ENCODE results near the gene SHPK. TPM values are rescaled to one million over a fixed set of nuclear protein-coding genes. Genes with fewer than 3 reads are reported as not detected.

Gene SHPK
- total RNA-seq, result 10 to 100 TPM in 1 of 2 donors, 1 to 10 TPM in 1; 8.5 to 13.6 TPM

- Mint-ChIP-seq H3K9me3 (no peaks in the 10 kb centered on the region), H3K36me3 (no peaks in the 10 kb centered on the region), H3K27ac (peak within 1 kb of the TSS; percentile 94 to 99)
- ATAC-seq, result peak; percentile 95 to 97
- DNase-seq (ENCODE audit: low spot score in 2 of 2), result peak; percentile 96 to 97
Observed at GRCh38 chr17:3636154-3636907, at the start of gene SHPK, which contains the start of gene CTNS. Gene SHPK, minus strand, starts transcription at chr17:3636250. Its CDS starts 31 bp downstream, at chr17:3636219. Gene CTNS, plus strand, starts transcription at chr17:3636760. Its CDS starts 3,447 bp downstream, at chr17:3640207.

GRCh38 chr17:3685174-3685573 is 49.1 kb upstream of the SHPK start:
- no peak for DNase-seq (ENCODE audit: low spot score in 2 of 2)
- H3K27ac Mint-ChIP-seq, result peak overlapping the region in 1 of 2 donors; percentile 29
- peaks cover 0 to 8% of the 10 kb centered on the region in 2 donors for H3K36me3 Mint-ChIP-seq
- ATAC-seq, result no peak
- H3K9me3 Mint-ChIP-seq, result no peaks in the 10 kb centered on the region

- ATAC-seq, result peak; percentile 85 to 88
- peaks cover 0 to 8% of the 10 kb centered on the region in 2 donors for H3K36me3 Mint-ChIP-seq
- no peaks in the 10 kb centered on the region for H3K9me3 Mint-ChIP-seq
- H3K27ac Mint-ChIP-seq, result peak overlapping the region; percentile 78 to 86
- DNase-seq (ENCODE audit: low spot score in 2 of 2), result peak in 1 of 2 donors; percentile 73
Observed at GRCh38 chr17:3683054-3683511, 47.0 kb upstream of the SHPK start.

- Mint-ChIP-seq H3K9me3 (no peaks in the 10 kb centered on the region), H3K27ac (peak overlapping the region; percentile 72 to 86), H3K36me3 (peaks cover 0 to 8% of the 10 kb centered on the region in 2 donors)
- DNase-seq (ENCODE audit: low spot score in 2 of 2), result no peak
- no peak for ATAC-seq
Observed at GRCh38 chr17:3682033-3682432, 46.0 kb upstream of the SHPK start.

- DNase-seq (ENCODE audit: low spot score in 2 of 2) (no peak), ATAC-seq (no peak)
- H3K27ac Mint-ChIP-seq, result peak overlapping the region; percentile 53 to 72
- H3K9me3 Mint-ChIP-seq, result no peaks in the 10 kb centered on the region
- H3K36me3 Mint-ChIP-seq, result peaks cover 0 to 8% of the 10 kb centered on the region in 2 donors
Observed at GRCh38 chr17:3681565-3681964, 45.5 kb upstream of the SHPK start.

- H3K27ac Mint-ChIP-seq, result no peak overlapping the region
- peaks cover 0 to 8% of the 10 kb centered on the region in 2 donors for H3K36me3 Mint-ChIP-seq
- ATAC-seq (no peak), DNase-seq (ENCODE audit: low spot score in 2 of 2) (no peak)
- H3K9me3 Mint-ChIP-seq, result no peaks in the 10 kb centered on the region
Observed at GRCh38 chr17:3681057-3681456, 45.0 kb upstream of the SHPK start.

GRCh38 chr17:3679531-3680126 is 43.6 kb upstream of the SHPK start:
- peaks cover 0 to 8% of the 10 kb centered on the region in 2 donors for H3K36me3 Mint-ChIP-seq
- no peak for ATAC-seq
- no peaks in the 10 kb centered on the region for H3K9me3 Mint-ChIP-seq
- DNase-seq (ENCODE audit: low spot score in 2 of 2), result no peak
- H3K27ac Mint-ChIP-seq, result no peak overlapping the region

GRCh38 chr17:3678821-3679530 is 42.9 kb upstream of the SHPK start:
- no peak for ATAC-seq
- Mint-ChIP-seq H3K36me3 (peaks cover 0 to 8% of the 10 kb centered on the region in 2 donors), H3K27ac (no peak overlapping the region), H3K9me3 (no peaks in the 10 kb centered on the region)
- no peak for DNase-seq (ENCODE audit: low spot score in 2 of 2)

GRCh38 chr17:3678095-3678820 is 42.2 kb upstream of the SHPK start:
- peaks cover 0 to 8% of the 10 kb centered on the region in 2 donors for H3K36me3 Mint-ChIP-seq
- peak overlapping the region in 1 of 2 donors; percentile 70 for H3K27ac Mint-ChIP-seq
- no peak for ATAC-seq
- H3K9me3 Mint-ChIP-seq, result no peaks in the 10 kb centered on the region
- no peak for DNase-seq (ENCODE audit: low spot score in 2 of 2)

GRCh38 chr17:3675886-3676285 is 39.8 kb upstream of the SHPK start:
- H3K27ac Mint-ChIP-seq, result peak overlapping the region in 1 of 2 donors; percentile 6

GRCh38 chr17:3672571-3672970 is 36.5 kb upstream of the SHPK start:
- no peak for DNase-seq (ENCODE audit: low spot score in 2 of 2)
- peak overlapping the region in 1 of 2 donors; percentile 39 for H3K27ac Mint-ChIP-seq
- H3K9me3 Mint-ChIP-seq, result no peaks in the 10 kb centered on the region
- H3K36me3 Mint-ChIP-seq, result peaks cover 7% of the 10 kb centered on the region in 2 donors
- no peak for ATAC-seq

More at GRCh38 chr17:3675886-3676285, 39.8 kb upstream of the SHPK start:
- Mint-ChIP-seq H3K36me3 (no peaks in the 10 kb centered on the region), H3K9me3 (no peaks in the 10 kb centered on the region)
- ATAC-seq (no peak), DNase-seq (ENCODE audit: low spot score in 2 of 2) (no peak)

- Mint-ChIP-seq H3K27ac (peak overlapping the region; percentile 93 to 96), H3K36me3 (peaks cover 7% of the 10 kb centered on the region in 2 donors), H3K9me3 (no peaks in the 10 kb centered on the region)
- no peak for ATAC-seq
- DNase-seq (ENCODE audit: low spot score in 2 of 2), result no peak
Observed at GRCh38 chr17:3669548-3669947, 33.5 kb upstream of the SHPK start.

GRCh38 chr17:3669085-3669347 is 33.0 kb upstream of the SHPK start:
- peaks cover 7% of the 10 kb centered on the region in 2 donors for H3K36me3 Mint-ChIP-seq
- no peak for ATAC-seq
- DNase-seq (ENCODE audit: low spot score in 2 of 2), result no peak
- no peaks in the 10 kb centered on the region for H3K9me3 Mint-ChIP-seq
- H3K27ac Mint-ChIP-seq, result peak overlapping the region; percentile 93 to 96

- ATAC-seq (peak; percentile 94 to 98), DNase-seq (ENCODE audit: low spot score in 2 of 2) (peak; percentile 100)
- Mint-ChIP-seq H3K36me3 (peaks cover 7% of the 10 kb centered on the region in 2 donors), H3K27ac (peak within 1 kb of the TSS; percentile 93 to 96), H3K9me3 (no peaks in the 10 kb centered on the region)
Observed at GRCh38 chr17:3668279-3669084, 32.4 kb upstream of the SHPK start, which contains the start of the genes EMC6 and TAX1BP3. Gene EMC6, plus strand, starts transcription at chr17:3668812. Its CDS starts 335 bp downstream, at chr17:3669147. Gene TAX1BP3, minus strand, starts transcription at chr17:3668578. Its CDS starts 52 bp downstream, at chr17:3668526.

GRCh38 chr17:3667366-3668278 is 31.6 kb upstream of the SHPK start:
- Mint-ChIP-seq H3K9me3 (no peaks in the 10 kb centered on the region), H3K27ac (peak overlapping the region in 1 of 2 donors; percentile 93), H3K36me3 (peaks cover 7% of the 10 kb centered on the region in 2 donors)
- DNase-seq (ENCODE audit: low spot score in 2 of 2) (no peak), ATAC-seq (peak; percentile 10 to 21)

Data from activated naive CD4-positive, alpha-beta T cell treated with anti-CD3 and anti-CD28 coated beads, Interleukin-2, amount 50 U/mL, for 72 hours (primary cell).